KMS-11 (cell line): Measurements from ENCODE around the gene IFNA6.

Experiments used
- H2AFZ ChIP-seq: fragments of 200-600 bp; sonication (generic); 2 replicates; pipeline ENCODE4 v1.6.1; 2016; ENCODE audit warnings: antibody characterized with exemption, mixed run types, low read depth
- H3K27ac ChIP-seq: fragments of 200-600 bp; sonication (generic); 2 replicates; pipeline ENCODE4 v1.6.1; 2016; ENCODE audit warnings: mild to moderate bottlenecking, mixed run types
- H3K27me3 ChIP-seq: fragments of 200-600 bp; sonication (generic); 2 replicates; pipeline ENCODE4 v1.6.1; 2017; ENCODE audit warnings: mild to moderate bottlenecking, low read depth, mixed run types, moderate library complexity; ENCODE audit not compliant: insufficient read depth
- H3K36me3 ChIP-seq: fragments of 200-600 bp; sonication (generic); 2 replicates; pipeline ENCODE4 v1.6.1; 2017; ENCODE audit warnings: mild to moderate bottlenecking, mixed run types; ENCODE audit not compliant: insufficient read depth
- H3K4me1 ChIP-seq: fragments of 200-600 bp; sonication (generic); 2 replicates; pipeline ENCODE4 v1.6.1; 2016; ENCODE audit warnings: mild to moderate bottlenecking, low read depth, mixed run types; ENCODE audit not compliant: poor library complexity, severe bottlenecking
- H3K4me2 ChIP-seq: fragments of 200-600 bp; sonication (generic); 2 replicates; pipeline ENCODE4 v1.7.0; 2016; ENCODE audit warnings: mild to moderate bottlenecking, mixed run types
- H3K4me3 ChIP-seq: fragments of 200-600 bp; sonication (generic); IDR thresholded peaks from 2 replicates; pipeline ENCODE4 v1.6.1; 2017; ENCODE audit warnings: low read depth, low read length, mixed read lengths; ENCODE audit not compliant: insufficient read depth
- H3K79me2 ChIP-seq: fragments of 200-600 bp; sonication (generic); 2 replicates; pipeline ENCODE4 v1.6.1; 2016; ENCODE audit warnings: low read depth, mixed run types; ENCODE audit not compliant: insufficient read depth
- H3K9ac ChIP-seq: fragments of 200-600 bp; sonication (generic); 2 replicates; pipeline ENCODE4 v1.6.1; 2016; ENCODE audit warnings: mild to moderate bottlenecking, mixed run types
- H4K20me1 ChIP-seq: fragments of 200-600 bp; sonication (generic); 2 replicates; pipeline ENCODE4 v1.6.1; 2016; ENCODE audit warnings: mild to moderate bottlenecking, mixed run types; ENCODE audit not compliant: insufficient read depth
- TF ChIP-seq, protein P1 (sequence below): fragments of 200-600 bp; sonication (generic); conservative IDR thresholded peaks from 2 replicates; pipeline ENCODE4 v1.6.1; 2017; ENCODE audit warnings: low read depth, mild to moderate bottlenecking, antibody characterized with exemption, low read length, moderate library complexity, mixed read lengths

IFNA6 gene

DNA sequence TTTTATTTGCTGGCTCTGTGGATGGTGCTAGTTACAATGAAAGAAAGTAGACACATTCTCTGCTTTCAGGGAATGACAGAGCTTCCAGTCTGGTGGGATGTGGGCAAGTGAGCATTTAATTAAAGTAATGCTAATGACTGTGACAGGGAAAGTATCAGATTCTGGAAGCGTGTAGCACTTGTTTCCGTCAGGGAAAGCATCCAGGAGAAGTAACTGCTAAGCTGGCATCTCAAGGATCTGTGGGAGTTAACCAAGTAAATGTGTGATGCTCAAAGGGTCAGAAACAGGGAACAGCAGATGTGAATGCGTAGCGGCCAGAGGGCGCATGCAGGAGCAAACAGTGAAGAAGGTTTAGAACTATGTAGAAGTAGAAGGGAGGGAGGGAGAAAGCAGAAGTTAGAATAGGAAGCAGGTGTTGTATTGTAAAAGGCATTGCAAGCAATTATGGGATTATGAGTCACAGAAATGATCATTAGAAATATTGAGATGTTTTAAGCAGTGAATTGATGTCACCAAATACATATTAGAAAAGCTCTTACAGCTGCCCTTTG is 27.7 kb downstream of the IFNA6 start:
- Histone ChIP-seq H3K9ac (no peak overlapping the region), H4K20me1 (no peaks in the 10 kb centered on the region), H3K79me2 (no peaks in the 10 kb centered on the region), H3K4me1 (no peaks in the 10 kb centered on the region), H3K27me3 (no peaks in the 10 kb centered on the region), H3K36me3 (no peaks in the 10 kb centered on the region), H3K4me2 (no peak overlapping the region), H2AFZ (no peak overlapping the region), H3K27ac (no peak overlapping the region), H3K4me3 (no peak overlapping the region)
- TF ChIP-seq, protein P1, sequence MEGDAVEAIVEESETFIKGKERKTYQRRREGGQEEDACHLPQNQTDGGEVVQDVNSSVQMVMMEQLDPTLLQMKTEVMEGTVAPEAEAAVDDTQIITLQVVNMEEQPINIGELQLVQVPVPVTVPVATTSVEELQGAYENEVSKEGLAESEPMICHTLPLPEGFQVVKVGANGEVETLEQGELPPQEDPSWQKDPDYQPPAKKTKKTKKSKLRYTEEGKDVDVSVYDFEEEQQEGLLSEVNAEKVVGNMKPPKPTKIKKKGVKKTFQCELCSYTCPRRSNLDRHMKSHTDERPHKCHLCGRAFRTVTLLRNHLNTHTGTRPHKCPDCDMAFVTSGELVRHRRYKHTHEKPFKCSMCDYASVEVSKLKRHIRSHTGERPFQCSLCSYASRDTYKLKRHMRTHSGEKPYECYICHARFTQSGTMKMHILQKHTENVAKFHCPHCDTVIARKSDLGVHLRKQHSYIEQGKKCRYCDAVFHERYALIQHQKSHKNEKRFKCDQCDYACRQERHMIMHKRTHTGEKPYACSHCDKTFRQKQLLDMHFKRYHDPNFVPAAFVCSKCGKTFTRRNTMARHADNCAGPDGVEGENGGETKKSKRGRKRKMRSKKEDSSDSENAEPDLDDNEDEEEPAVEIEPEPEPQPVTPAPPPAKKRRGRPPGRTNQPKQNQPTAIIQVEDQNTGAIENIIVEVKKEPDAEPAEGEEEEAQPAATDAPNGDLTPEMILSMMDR: no peak

DNA sequence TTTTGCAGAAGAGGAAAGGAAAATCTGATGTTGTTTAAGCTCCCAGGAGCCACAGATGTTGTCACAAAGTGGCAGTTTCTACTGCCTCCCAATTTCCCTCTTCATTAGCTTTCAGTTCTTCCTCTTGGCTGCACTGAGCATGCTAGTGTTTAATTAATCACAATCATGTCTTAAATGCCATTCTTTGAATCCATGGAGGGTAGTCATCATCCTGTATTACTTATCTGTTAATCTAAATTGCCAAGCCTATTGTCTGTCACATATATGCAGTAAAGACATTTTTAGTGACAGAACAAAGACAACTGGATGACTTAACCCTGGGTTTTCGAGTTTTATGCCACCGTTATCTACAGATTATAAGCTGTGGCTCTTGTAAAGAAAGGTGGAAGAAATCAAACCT is 30.2 kb downstream of the IFNA6 start:
- Histone ChIP-seq H3K27ac (no peak overlapping the region), H3K36me3 (no peaks in the 10 kb centered on the region), H4K20me1 (no peaks in the 10 kb centered on the region), H3K4me2 (no peak overlapping the region), H3K4me1 (no peaks in the 10 kb centered on the region), H3K4me3 (no peak overlapping the region), H2AFZ (no peak overlapping the region), H3K79me2 (no peaks in the 10 kb centered on the region), H3K27me3 (no peaks in the 10 kb centered on the region), H3K9ac (no peak overlapping the region)
- TF ChIP-seq, protein P1: no peak

DNA sequence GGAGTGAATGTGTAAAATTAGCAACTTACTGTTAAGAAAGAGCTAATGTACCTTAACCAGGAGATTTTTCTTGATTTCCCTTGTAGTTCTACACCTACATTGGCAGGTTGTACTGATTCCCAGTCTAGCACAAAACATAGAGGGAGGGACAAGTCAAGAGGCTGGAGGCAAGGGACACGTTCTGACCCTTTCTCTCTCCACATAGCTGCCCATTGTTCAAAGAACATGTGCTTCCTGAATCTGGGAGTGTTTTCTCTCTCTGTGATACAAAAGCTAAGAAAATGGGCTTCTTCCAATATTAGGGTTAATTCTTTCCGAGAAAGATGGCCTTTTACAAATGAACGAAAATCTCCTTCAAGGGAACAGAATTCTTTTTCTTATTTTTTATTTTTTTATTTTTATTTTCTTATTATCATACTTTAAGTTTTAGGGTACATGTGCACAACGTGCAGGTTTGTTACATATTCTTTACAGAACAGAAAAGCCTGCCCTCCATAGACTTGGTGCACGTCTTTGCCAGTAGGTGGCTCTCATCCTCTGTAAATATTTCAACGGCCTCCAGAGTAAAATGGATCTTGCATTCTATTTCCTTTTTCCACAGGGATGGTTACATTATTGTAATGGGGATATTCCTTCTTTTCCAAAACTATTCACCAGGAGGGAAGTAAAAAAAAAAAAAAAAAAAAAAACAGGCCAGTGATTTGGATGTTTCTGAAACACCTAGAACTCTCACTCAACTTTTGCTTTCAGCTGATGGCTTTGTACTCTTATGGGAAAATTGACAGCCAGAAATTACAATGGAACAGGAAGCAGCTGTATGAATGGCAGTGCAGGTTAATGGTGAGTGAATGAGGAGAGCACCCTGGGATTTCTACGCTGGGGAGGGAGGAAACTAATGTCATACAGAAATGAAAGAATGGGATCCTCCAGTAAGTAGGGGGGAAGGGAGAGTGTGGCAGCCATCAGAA is 32.4 kb downstream of the IFNA6 start:
- Histone ChIP-seq H2AFZ (no peak overlapping the region), H3K79me2 (no peaks in the 10 kb centered on the region), H4K20me1 (no peaks in the 10 kb centered on the region), H3K4me3 (no peak overlapping the region), H3K27me3 (no peaks in the 10 kb centered on the region), H3K27ac (no peak overlapping the region), H3K4me1 (no peaks in the 10 kb centered on the region), H3K9ac (no peak overlapping the region), H3K36me3 (no peaks in the 10 kb centered on the region), H3K4me2 (no peak overlapping the region)
- TF ChIP-seq, protein P1: peak; percentile 71; the same call in 1 of the 2 replicates

DNA sequence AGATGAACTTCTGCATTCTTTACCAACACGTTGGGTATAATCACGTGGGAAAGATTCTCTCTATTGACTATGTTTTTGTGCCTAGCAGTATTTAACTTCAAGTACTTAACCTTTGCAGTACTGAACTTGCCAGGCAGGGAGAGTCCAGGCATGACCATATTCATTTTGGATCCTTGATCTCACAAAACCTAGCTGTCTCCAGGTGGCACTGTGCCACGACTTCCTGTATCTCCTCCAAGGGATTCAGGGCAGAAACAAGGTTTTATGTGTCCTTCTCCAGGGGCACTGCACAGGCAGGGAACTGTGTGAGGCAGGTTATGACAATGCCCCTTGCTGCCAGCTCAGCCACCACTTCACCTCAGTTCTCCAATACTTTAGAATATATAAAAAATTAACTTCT is 33.8 kb downstream of the IFNA6 start:
- no peak overlapping the region for H3K27ac ChIP-seq
- TF ChIP-seq, protein P1: no peak
- H3K79me2 ChIP-seq: no peaks in the 10 kb centered on the region
- H3K4me1 ChIP-seq: peaks cover 5% of the 10 kb centered on the region
- H3K4me2 ChIP-seq: no peak overlapping the region
- H3K4me3 ChIP-seq: no peak overlapping the region
- H2AFZ ChIP-seq: no peak overlapping the region
- H3K36me3 ChIP-seq: no peaks in the 10 kb centered on the region
- H4K20me1 ChIP-seq: no peaks in the 10 kb centered on the region
- no peaks in the 10 kb centered on the region for H3K27me3 ChIP-seq
- no peak overlapping the region for H3K9ac ChIP-seq
